GM21576 (cell line): Measurements from ENCODE around the gene PHAX.
"Not testable (repeated sequence)": the region's sequence is repeated elsewhere in the genome, so short reads cannot be mapped to it uniquely, and the experiment has no call there.

Source experiments
- ATAC-seq: cut with Tn5 transposase; IDR thresholded peaks from one replicate; pipeline ENCODE4 v1.9.1; 2021; ENCODE audit warnings: mild to moderate bottlenecking, moderate library complexity; ENCODE audit not compliant: unreplicated experiment

The PHAX gene

DNA sequence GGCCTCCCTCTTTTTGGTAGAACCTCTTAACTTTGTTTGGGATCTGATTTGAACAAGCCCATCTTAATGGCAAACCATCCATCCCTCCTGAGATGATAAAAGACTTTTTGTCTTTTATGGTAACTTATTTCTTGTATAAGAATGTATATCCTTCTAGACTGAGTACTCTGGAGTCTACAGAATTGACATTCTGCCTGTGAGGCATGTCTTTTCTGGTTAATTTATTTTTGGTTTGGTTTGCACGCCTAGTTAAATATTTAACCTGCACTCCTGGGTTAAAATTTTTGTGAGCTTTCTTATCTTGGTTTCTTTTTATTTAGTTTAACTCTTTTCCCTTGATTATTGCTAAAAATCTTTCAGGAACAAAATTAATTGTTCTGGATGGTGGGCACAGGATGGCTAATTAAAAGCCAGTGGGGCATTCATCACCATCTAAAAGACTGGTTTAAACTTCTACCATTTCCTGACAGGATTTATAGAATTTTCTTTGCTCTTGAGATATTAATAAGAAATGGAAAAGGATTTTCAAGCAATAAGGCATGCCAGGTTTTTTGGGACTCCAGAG is 50.3 kb downstream of the PHAX start:
- no peak for ATAC-seq

DNA sequence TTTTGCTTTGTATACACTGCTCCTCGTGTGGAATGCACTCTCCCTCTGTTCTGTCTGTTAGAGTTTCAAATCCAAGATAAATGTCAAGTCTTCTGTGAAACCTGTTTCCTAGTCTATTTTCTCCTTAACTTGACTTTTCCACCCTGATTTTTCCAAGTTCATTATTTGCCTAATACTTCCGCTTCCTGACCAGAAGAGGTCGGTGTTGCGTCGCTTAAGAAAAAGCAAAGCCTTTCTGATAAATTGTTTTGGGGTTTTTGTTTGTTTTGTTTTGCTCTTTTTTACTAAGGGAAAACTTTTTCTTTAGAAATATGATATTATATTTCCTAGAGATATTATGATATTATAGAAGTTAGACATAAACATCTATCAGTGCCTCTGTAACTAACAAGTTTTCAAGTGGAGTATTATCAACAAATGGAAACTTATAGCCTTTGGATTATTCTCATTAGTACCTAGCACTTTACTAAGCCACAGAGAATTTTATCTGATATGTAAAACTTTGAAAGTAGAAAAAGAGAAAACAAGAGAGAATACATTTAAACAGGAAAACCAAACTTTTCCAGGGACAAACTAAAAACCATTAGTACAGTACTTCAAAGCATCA is 55.8 kb downstream of the PHAX start:
- no peak for ATAC-seq

DNA sequence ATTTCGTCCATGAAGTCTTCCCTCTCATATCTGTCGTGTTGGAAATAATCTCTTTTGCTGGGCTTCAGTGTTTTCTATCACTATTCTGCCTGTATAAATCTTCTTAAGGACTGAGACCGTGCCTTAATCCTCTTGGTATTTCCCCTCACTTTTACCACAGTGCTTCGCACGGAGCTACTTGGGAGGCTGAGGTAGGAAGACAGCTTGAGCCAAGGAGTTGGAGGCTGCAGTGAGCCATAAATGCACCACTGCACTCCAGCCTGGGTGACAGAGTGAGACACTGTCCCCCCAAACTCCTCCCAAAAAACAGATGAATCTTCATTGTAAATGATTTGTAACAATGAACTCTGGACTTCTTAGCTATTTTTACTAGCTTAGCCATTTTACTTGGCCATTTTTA is 57.8 kb downstream of the PHAX start:
- ATAC-seq: no peak

DNA sequence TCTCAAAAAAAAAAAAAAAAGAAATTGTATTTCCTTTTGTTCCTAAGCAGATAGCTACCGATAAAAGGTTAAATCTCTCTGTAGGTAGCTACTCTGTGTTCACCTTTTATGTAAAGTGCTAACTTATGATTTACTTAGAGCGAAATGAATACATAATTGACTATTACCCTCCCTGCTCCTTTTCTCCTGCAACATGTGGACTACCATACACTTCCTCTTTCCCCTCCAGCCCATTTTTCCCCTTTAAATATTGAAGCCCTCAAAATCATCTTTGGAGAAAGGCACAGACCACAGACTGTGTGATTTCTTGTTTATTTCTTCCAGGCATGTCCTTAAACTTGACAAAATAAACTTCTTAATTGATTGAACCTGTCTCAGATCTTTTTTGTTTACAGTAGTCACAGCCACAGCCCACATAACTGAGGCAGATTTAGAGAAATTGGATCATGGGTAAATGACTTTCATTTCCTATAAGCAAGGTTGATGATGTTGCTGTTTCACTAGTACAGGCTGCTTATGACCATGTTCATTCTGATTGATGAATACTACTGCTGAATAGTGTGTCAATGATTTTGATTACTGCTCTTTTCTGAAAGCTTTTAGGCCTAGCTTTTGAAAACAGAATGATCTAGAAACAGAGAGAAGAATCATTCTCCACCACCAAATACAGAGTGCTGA is 59.2 kb downstream of the PHAX start:
- ATAC-seq: peak; percentile 72

DNA sequence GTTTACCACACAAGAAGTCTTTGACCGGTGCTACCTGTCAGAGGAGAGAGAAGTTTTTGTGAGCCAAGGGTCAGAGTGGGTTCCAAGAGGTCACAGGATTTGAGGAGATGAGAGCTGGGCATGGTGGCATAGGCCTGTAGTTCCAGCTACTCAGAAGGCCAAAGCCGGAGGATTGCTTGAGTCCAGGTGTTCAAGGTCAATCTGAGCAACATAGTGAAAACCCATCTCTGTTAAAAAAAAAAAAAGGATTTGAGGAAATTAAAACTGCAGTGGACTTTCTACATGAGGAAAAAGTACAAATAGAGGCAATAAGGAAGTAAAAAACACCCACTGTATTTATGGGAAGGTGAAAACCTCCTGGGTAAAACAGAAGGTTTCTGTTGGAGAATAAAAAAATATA is 63.8 kb downstream of the PHAX start:
- no peak for ATAC-seq

DNA sequence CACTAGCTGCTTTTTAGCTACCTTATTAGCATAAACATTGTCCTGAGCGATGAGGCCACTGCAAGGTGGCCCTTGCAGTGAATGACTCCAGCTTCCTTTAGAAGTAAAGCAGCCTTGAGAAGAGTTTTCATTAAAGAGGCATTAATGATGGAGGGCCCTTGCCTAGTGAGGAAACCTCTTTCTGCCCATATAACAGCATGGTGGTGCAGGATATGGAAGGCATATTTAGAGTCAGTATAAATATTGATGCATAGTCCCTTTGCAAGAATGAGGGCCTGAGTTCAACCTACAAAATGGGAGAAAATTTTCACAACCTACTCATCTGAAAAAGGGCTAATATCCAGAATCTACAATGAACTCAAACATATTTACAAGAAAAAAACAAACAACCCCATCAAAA is 69.4 kb downstream of the PHAX start:
- not testable (repeated sequence) for ATAC-seq

DNA sequence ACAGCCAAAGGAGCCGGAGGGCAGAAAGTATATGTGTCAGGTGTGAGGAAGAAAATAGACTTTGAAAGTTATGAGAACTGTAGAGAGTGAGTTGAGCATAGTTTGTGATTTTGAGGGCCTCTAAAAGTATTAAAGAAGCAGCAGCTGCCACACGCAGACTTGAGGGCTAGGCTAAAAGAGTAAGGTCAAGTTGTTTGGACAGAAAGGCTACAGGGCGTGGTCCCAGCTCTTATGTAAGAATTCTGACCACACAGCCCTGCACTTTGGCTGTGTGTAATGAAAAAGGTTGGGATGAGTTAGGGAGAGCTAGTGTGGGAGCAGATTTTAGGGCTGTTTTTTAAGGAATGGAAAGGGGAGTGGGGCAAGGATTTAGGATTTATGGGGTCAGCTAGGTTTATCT is 70.9 kb downstream of the PHAX start:
- not testable (repeated sequence) for ATAC-seq

DNA sequence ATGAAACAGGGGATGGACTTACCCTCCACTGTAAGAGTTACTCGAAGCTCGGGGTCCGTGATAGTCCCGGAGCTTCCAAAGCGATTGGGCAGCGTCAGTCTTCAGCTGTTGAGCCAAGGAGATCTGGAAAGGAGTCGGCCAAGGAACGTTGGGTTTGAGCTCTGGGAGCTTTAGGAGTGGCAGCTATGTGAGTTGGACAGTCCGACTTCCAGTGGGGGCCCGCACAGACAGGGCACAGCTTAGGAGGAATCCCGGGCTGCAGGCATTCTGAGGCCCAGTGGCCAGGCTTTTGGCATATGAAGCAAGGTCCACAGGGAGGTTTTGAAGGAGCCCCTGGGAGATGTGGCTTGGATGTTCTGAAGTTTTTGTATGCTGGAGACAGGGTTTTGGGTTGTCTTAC is 72.7 kb downstream of the PHAX start:
- ATAC-seq: no peak

DNA sequence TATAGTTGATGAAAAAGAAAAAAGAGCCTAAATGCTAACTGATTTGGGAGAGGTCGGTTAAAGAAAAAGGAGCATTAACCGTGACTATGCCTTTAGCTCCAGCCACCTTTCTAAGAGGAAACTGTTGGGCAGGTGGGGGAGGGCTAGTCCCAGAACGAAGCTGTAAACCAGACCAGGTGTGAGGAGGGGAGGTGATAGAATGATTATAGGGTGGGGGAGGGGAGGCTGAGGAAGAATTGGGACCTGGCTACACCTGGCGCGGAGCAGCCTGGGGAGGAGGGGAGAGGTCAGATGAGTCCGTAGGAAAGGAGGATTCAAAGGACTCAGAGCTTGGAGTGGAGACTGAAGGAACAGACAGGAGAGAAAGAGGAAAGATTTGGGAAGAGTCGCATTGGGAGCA is 73.4 kb downstream of the PHAX start:
- no peak for ATAC-seq

DNA sequence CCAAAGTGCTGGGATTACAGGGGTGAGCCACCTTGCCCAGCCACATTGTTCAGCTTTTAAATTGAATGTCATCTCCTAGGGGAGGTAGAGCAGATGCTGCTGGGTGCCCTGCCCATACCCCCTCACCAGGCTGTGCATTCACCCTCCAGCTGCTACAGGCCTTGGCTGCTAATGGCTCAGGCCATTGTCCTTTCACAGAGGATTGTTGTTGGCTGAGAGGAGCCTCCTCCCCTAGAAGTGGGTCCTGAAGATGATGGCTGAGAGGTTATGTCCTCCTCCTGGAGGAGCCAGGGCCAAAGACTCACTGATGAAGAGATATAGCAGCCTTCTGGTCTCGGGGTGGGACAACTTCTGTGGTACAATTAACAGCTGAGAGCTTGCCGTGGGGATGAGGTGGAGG is 74.6 kb downstream of the PHAX start:
- ATAC-seq: no peak

DNA sequence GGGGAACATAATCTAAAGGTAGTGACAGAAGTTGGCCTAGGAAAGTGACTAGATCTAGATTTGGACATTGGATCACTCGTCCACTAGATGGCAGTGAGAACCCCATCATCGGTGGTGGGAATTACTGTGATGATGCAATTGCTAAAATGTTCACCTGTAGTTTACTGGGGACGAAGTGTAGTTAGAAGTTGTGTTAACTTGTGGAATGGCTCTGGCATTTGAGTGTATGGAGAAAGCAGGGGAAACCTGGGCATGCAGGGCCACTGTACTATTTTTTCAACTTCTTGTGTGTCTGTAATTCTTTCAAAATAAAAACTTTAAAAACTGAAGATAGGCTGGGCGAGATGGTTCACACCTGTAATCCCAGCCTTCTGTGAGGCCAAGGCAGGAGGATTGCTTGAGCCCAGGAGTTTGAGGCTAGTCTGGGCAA is 75.5 kb downstream of the PHAX start:
- peak; percentile 57 for ATAC-seq
